Choroid plexus epithelial cell (primary cell): ENCODE measurements around the gene OR51I1.

Experiments
- DNase-seq: peaks from one replicate; pipeline ENCODE4 v3.0.0-alpha.2; 2010; ENCODE audit warnings: low read depth
- H3K4me3 ChIP-seq: 2 replicates; pipeline ENCODE4 v1.5.1; 2011; ENCODE audit warnings: low read depth, mild to moderate bottlenecking, control low read depth, low read length, moderate library complexity
- TF ChIP-seq, protein P1 (sequence below): conservative IDR thresholded peaks from 2 replicates; pipeline ENCODE4 v1.5.1; 2011; ENCODE audit warnings: low read depth, mild to moderate bottlenecking, control low read depth, inconsistent platforms, low read length, moderate library complexity

OR51I1 gene

DNA sequence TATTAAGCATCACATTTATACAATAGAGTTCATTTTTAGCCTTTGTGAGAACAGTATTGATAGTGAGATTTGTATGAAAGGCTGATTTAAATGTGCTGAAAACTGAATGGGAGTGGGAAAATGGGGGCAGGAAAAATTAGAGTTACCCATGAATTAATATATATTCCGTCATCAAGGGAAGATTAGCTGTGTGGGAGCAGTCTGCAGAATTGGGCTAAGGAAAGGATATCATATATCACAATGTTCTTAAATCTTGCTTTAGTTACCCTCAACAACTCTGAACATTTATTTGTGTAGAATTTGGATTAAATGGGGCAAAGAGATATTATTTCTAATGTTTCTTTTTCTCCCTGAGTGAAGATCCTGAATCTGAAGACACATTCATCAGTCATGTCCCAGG lies 19.5 kb downstream of the OR51I1 start, which contains the start of gene OR51Q1:
OR51Q1 (plus strand) TSS at position 301 of the 400 bp plus-strand sequence; CDS start at position 391, 90 bp downstream.
- DNase-seq = no peak
- TF ChIP-seq, protein P1, sequence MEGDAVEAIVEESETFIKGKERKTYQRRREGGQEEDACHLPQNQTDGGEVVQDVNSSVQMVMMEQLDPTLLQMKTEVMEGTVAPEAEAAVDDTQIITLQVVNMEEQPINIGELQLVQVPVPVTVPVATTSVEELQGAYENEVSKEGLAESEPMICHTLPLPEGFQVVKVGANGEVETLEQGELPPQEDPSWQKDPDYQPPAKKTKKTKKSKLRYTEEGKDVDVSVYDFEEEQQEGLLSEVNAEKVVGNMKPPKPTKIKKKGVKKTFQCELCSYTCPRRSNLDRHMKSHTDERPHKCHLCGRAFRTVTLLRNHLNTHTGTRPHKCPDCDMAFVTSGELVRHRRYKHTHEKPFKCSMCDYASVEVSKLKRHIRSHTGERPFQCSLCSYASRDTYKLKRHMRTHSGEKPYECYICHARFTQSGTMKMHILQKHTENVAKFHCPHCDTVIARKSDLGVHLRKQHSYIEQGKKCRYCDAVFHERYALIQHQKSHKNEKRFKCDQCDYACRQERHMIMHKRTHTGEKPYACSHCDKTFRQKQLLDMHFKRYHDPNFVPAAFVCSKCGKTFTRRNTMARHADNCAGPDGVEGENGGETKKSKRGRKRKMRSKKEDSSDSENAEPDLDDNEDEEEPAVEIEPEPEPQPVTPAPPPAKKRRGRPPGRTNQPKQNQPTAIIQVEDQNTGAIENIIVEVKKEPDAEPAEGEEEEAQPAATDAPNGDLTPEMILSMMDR = no peak
- H3K4me3 ChIP-seq = no peak within 1 kb of the TSS

DNA sequence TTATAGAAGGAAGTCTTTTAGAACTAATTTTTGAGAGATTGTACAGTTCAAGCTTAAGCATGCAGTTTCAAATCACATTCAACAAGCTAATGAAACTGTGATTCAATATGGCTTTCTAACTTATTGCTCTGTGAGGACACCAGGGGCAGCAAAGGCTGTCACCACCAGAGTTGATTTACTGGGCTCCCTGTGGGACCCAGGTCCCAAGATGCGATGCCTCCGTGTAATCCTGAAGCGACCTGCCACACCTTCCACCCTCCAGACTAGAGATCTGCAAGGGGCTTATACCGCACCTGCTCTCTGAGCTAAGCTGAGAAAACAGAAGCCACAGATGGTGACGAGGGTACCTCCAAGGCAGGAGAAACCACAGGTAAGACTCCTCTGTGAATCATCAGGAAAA lies 20.3 kb downstream of the OR51I1 start:
- no peak for DNase-seq
- TF ChIP-seq, protein P1 = no peak

DNA sequence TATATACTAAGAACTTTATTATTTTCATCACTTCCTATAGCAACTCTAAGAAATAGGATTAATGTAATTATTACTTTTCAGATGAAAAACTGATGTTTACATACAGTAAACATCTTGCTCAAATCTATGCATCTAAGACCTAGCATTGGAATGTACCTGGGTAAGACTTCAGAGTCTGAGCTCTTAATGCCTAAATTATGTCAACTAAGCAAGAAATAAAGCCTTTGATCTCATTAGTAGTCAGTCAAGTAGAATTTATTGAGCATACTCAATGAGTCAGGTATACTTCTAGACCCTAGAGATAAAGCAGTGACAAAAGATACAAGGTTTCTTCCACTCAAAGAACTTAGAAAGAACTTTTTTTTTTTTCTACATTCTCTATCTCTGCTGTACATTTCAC lies 36.1 kb downstream of the OR51I1 start:
- no peak overlapping the region for H3K4me3 ChIP-seq
- no peak for DNase-seq
- TF ChIP-seq, protein P1 = no peak

More for the DNA sequence above, 20.3 kb downstream of the OR51I1 start:
- H3K4me3 ChIP-seq = no peak overlapping the region

GRCh38 chr11:5398936-5399335 lies 42.4 kb downstream of the OR51I1 start:
- no peak overlapping the region for H3K4me3 ChIP-seq
- no peak for DNase-seq
- TF ChIP-seq, protein P1 = no peak

DNA sequence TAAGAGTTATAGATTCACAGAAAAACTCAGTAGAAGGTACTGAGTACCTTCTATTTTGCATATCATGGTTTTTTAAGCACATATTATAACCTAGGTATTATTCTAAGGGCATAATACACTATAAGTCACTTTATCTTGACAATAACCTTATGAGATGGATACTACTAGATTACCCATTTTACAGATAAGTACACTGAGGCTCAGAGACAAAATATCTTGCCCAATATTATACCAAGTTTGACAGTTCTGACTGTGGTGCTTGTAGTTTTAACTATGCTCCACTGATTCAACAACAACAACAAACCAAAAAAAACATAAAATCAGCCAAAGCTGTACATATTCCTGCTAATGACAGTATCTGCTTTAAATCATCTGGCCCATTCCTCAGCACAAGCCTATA lies 47.2 kb downstream of the OR51I1 start:
- TF ChIP-seq, protein P1 = no peak
- H3K4me3 ChIP-seq = no peak overlapping the region
- DNase-seq = no peak
